Measurements from ENCODE around the gene PGP.

Gene PGP

GRCh38 chr16:2190659-2191445, 23.8 kb downstream of the PGP start:
- TF ChIP-seq CTCF (IDR thresholded peaks at IDR 0.05; ENCODE audit: insufficient read depth, low read depth, low read length, missing control alignments) = no peak
- H3K4me3 ChIP-seq (ENCODE audit: low read length) = no peak overlapping the region
- DNase-seq (ENCODE audit: low read depth) = no peak

- H3K4me3 ChIP-seq (ENCODE audit: low read length) = no peak overlapping the region
- TF ChIP-seq CTCF (IDR thresholded peaks at IDR 0.05; ENCODE audit: insufficient read depth, low read depth, low read length, missing control alignments) = no peak
- DNase-seq (ENCODE audit: low read depth) = no peak
These were observed 24.5 kb downstream of the PGP start for GRCh38 chr16:2190002-2190658.

- TF ChIP-seq CTCF (IDR thresholded peaks at IDR 0.05; ENCODE audit: insufficient read depth, low read depth, low read length, missing control alignments) = no peak
- no peak for DNase-seq (ENCODE audit: low read depth)
- no peak overlapping the region for H3K4me3 ChIP-seq (ENCODE audit: low read length)
These were observed 25.3 kb downstream of the PGP start for GRCh38 chr16:2189252-2189893.

GRCh38 chr16:2188395-2188794, 26.2 kb downstream of the PGP start:
- TF ChIP-seq CTCF (IDR thresholded peaks at IDR 0.05; ENCODE audit: insufficient read depth, low read depth, low read length, missing control alignments) = no peak
- no peak overlapping the region for H3K4me3 ChIP-seq (ENCODE audit: low read length)
- no peak for DNase-seq (ENCODE audit: low read depth)

- DNase-seq (ENCODE audit: low read depth) = no peak
- TF ChIP-seq CTCF (IDR thresholded peaks at IDR 0.05; ENCODE audit: insufficient read depth, low read depth, low read length, missing control alignments) = no peak
- no peak overlapping the region for H3K4me3 ChIP-seq (ENCODE audit: low read length)
These were observed 27.4 kb downstream of the PGP start for GRCh38 chr16:2187212-2187611.

- no peak for DNase-seq (ENCODE audit: low read depth)
- no peak overlapping the region for H3K4me3 ChIP-seq (ENCODE audit: low read length)
- TF ChIP-seq CTCF (IDR thresholded peaks at IDR 0.05; ENCODE audit: insufficient read depth, low read depth, low read length, missing control alignments) = no peak
These were observed 28.1 kb downstream of the PGP start for GRCh38 chr16:2186505-2186904.
